ENCODE data around the gene PTGFRN.
"Not testable (repeated sequence)": the region's sequence is repeated elsewhere in the genome, so short reads cannot be mapped to it uniquely, and the experiment has no call there.

Gene PTGFRN

GRCh38 chr1:116918714-116919357 lies 9.1 kb downstream of the PTGFRN start:
- DNase-seq, result no peak

GRCh38 chr1:116919802-116920201 lies 10.1 kb downstream of the PTGFRN start:
- DNase-seq, result no peak

DNA sequence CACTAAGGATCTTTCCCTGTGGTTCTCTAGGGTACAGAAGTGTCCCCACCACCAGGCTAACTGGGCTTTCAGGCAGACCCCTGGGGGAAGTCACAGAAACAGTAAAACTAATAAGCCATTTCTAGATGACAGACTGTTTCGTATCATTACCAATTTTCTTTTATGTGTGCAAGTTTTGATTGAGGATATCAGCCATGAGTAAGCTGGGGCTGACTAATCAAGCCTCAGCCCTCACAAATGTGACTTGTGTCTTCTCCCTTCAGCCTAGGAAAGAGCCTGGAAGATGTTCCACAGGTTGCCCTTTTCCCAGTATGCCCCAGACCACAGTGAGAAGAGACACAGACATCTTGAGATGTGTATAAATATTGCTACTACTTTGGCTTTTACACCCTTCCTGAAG lies 10.5 kb downstream of the PTGFRN start:
- DNase-seq, result no peak

- no peak for DNase-seq
Observed at GRCh38 chr1:116921301-116921885, 11.7 kb downstream of the PTGFRN start.

GRCh38 chr1:116921937-116922336 lies 12.2 kb downstream of the PTGFRN start:
- DNase-seq, result no peak

GRCh38 chr1:116923421-116923820 lies 13.7 kb downstream of the PTGFRN start:
- no peak for DNase-seq

DNA sequence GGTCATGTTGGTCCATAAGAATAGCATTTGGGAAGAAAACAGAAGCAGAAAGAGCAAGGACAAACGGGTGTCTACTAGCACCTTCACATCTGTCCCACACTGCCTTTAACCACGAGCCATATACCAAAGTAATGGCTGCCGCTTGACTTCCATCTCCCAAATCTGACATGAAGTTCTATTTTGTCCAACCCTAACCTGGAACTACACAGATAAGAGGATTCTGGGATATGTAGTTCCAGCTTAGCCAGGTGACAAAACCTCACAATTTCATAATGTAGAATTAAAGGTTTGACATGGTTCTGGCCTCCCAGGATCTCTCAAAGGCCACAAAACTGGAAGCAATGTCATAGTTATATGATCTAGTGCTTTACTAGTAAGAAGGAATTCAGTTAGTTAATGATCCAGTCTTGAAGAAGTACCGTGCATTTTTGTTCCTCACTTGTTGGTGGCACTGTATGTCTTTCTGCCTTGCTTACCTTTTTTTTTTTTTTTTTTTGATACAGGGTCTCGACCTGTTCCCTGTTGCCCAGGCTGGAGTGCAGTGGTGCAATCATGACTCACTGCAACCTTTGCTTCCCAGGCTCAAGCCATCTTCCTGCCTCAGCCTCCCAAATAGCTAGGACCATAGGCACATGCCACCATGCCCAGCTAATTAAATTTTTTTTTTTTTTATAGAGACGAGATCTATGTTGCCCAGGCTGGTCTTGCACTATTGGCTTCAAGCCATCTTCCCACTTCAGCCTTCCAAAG lies 17.5 kb downstream of the PTGFRN start:
- no peak for DNase-seq

DNA sequence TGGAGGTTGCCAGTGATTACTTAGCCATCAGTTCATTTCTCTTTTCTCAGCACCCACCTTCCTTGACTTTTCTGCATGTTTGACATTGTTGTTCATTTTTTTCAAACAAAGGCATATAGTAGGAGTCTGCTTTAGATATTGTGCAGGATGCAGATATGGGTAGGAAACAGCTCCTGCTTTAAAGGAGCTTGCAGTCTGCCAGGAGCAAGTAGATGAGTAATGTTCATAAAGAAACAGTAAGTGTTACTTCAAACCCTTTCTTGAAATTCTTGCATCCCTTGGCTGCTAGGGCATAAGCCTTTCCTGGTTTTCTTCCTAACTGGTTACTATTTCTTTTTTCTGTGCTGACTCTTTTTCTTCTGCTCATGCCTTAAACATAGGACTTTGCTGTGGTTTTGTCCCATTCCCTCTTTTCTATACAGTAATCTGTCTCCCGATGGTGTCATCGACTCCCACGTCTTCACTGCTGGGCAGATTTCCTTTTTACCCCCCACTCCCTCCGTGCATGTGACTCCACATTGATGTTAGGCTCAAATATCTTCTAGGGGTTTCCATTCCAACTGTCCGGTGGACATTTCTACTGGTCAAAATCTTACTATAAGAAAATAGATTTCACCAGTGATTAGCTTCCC lies 20.4 kb downstream of the PTGFRN start:
- no peak for DNase-seq

- DNase-seq, result no peak
Observed at GRCh38 chr1:116931016-116931918, 21.6 kb downstream of the PTGFRN start.

DNA sequence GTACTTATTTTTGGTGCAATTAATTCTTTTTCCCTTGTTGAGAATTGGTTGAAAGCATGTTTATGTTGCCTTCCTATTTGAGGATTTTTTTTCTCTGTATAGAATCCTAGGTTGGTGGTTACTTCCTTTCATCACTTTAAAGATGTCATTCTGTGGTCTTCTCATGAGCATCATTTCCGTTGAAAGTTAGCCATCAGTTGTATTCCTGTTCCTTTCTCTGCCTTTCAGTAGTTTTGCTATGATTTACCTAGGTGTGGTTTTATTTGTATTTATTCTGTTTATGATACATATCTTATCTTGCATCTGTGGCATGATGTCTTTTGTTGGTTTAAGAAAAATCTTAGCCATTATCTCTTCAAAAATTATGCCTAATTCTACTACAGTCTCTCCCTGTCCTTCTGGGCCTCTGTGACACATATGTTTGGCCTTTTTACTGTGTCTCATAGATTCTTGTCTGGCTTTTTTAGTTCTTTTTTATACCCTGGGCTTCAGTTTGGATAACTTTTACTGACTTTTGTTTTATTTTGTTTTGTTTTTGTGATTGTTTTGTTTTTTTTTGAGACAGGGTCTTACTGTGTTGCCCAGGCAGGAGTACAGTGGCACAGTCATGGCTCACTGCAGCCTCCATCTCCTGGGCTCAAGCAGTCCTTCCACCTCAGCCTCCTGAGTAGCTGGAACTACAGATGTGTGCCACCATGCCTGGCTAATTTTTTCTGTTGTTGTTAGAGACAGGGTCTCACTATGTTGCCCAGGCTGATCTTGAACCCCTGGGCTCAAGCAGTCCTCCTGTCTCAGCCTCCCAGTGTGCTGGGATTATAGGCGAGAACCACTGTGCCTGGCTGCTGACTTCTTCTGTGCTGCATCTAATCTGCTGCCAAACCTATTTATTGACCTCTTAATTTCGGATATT lies 24.1 kb downstream of the PTGFRN start:
- DNase-seq, result no peak

- DNase-seq, result no peak
Observed at GRCh38 chr1:116934586-116935207, 25.0 kb downstream of the PTGFRN start.

DNA sequence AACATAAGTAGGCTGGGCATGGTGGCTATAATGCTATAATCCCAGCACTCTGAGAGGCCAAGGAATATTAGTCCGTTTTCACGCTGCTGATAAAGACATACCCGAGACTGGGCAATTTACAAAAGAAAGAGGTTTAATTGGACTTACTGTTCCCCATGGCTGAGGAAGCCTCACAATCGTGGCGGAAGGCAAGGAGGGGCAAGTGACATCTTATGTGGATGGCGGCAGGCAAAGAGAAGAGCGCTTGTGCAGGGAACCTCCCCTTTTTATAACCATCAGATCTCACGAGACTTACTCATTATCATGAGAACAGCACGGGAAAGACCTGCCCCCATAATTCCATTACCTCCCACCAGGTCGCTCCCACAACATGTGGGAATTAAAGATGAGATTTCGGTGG lies 28.5 kb downstream of the PTGFRN start:
- DNase-seq, result no peak

DNA sequence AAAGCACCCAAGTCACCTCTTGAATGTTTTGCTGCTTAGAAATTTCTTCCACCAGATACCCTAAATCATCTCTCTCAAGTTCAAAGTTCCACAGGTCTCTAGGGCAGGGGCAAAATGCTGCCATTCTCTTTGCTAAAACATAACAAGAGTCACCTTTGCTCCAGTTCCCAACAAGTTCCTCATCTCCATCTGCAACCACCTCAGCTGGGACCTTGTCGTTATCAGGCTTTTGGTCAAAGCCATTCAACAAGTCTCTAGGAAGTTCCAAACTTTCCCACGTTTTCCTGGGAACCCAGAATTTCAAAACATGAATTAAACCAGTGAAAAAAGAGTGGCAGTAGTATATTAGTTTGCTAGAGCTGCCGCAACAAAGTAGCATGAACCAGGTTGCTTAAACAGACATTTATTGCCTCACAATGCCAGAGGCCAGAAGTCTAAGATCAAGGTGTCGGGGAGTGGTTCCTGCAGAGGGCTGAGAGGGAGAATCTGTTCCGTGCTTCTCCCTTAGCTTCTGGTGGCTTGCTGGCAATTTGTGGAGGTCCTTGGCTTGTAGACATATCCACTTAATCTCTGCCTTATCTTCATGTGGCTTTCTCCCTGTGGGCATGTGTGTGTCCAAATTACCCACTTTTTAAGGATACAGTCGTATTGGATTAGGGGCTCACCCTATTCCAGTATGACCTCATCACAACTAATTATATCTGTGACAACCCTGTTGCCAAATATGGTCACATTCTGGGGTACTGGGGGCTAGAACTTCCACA lies 30.2 kb downstream of the PTGFRN start:
- DNase-seq, result not testable (repeated sequence)

- DNase-seq, result no peak
Observed at GRCh38 chr1:116940814-116941599, 31.3 kb downstream of the PTGFRN start.

GRCh38 chr1:116941670-116942069 lies 32.0 kb downstream of the PTGFRN start:
- no peak for DNase-seq

DNA sequence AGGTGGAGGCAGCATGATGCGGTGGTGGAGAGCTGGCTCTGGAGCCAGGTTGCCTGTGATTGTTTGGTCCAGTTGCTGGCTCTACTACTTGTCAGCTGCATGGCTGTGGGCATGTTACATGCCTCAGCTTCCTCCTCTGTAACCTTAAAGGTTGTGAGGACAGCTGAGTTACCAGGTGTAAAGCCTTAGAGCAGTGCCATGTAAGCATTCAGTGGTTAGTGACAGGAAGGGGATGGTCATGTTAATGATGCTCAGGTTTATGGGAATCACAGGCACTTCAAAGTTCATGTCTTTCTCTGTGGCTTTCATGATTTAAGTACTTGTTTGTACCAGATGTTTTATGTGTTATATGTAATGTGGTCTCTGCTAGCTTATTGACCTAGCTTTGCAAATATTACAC lies 32.6 kb downstream of the PTGFRN start:
- DNase-seq, result no peak

GRCh38 chr1:116943438-116943837 lies 33.7 kb downstream of the PTGFRN start:
- DNase-seq, result no peak

- DNase-seq, result no peak
Observed at GRCh38 chr1:116944613-116945012, 34.9 kb downstream of the PTGFRN start.

DNA sequence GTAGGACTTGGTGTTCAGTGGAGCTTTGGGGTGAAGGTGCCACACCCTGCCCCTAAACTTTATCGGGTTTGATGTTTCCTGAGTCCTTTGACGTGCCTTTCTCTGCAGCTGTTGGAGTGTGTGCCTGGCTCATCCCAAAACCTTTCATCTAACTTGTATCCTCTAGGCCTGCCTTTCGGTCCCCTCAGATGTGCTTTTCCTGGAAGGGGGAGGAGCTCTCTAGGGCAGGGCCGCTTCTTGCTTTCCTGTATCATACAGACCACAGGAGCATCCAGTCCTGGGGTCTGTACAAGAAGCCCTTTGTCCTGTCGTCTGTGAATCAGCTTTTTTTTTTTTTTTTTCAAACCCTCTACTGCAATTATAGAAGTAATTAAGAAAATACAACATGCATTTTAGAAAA lies 35.7 kb downstream of the PTGFRN start:
- DNase-seq, result no peak

DNA sequence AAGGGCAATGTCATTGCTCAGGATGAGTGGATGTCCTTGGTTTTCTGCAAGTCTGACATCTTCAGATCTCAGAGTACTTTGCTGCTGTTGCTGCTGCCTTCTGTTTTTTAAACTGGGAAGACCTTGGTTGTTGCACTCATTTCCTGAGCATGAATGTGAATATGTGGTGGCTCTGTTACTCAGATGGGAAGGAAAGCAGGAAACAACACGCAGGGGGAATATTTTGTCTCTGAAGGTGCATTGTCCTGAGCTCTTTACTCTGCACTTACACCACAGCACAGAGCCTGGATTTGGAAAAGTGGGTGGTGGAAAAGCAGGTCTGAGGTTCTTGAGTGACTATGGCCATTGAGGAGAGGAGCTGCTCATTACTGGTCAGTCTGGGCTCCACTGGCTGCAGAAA lies 36.3 kb downstream of the PTGFRN start:
- DNase-seq, result no peak
